Activated CD4-positive, alpha-beta T cell treated with anti-CD3 and anti-CD28 coated beads for 24 hours (primary cell): ENCODE measurements around the gene PCGF3.
"Not testable (repeated sequence)": the region's sequence is repeated elsewhere in the genome, so short reads cannot be mapped to it uniquely, and the experiment has no call there.

Source experiments
- DNase-seq, 2 donors: peaks; one replicate each; pipeline ENCODE4 v3.0.0-alpha.2; 2020; ENCODE audit warnings: low read depth in 2 of 2

The PCGF3 gene

DNA sequence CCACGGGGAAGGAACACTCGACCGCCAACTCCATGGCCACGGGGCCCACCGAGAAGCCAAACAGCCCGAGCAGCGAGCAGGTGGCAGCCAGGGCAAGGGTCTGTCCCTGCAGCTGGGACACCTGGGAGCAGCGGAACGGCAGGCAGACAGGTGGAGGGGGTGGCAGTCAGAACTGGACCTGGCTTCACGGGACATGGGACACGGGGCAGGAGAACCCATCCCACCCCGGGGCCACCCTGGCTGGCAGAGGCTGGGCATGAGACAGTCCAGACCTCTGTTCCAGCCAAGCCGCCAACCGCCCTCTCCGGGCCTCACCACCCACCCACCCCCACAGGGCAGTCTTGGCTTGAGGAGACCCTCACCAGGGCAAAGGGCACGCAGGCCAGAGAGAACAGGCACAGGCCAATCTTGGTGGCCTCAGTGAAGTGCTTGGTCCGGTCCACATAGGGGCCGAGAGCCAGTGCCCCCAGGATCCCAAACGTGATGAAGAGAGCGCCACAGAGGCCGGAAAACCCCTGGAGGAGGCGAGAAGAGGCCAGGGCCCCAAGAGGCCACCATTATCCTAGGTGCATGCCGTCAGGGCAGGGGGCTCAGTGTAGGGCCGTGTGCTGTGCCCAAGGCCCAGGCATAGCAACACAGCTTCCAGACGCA is 22.3 kb upstream of the PCGF3 start:
- no peak for DNase-seq

DNA sequence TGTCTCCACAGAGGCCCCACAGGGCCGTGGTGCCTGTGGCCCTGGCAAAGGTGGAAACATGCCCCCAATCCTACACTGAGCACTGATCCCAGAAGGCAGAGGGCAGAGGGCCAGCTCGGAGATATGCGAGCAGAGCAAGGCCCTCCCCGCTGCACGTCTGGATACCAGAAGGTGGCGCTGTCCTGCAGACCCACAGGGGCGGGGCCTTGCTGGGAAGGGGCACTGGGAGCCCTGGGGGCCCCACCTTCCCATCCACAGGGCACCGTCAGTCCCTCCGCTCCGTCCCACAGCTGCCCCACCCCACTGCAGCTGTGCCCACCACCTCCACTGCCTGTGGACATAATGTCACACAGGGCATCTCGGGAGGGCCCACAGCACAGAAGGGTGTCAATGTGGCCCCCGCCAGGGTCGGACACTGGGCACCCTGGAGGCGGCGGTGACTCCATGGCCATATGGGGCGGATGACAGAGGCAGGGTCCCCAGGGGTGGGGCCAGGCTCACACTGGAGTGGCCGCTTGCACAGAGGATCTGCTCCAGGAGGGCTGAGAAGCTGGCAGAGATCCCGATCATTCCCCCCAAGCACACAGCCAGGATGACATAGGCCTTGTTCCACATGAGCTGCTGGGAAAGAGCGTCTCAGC is 21.5 kb upstream of the PCGF3 start:
- DNase-seq, result no peak

DNA sequence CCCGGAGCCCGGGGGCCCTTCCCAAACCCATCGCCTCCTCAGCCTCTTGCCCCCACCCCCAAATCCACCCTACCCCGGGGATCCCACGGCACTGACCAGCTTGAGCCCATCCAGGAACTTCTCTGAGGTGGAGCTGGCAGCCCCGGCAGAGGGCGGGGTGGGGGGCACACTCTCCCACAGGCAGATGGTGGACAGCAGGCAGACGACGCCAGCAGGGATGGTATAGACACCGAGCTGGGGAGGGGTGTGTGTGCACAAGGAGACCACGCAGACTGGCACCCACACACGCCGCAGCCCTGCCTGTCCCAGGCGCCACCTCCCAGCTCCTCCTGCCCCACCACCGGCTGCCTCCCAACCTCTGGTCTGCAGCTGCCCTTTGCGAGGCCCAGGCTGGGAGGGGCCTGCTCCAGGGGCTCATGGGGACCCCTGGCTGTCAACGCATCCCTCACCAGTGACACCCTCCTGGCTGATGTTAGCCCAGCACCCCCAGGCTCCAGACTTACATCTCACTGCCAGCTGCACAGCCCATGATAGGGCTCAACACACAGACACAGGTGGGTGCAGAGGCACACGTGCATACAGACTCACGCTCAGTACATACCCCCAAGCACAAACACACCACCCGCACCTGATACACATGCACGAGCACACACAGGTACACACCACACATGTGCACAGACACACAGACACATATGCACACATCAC is 20.9 kb upstream of the PCGF3 start:
- DNase-seq, result no peak

DNA sequence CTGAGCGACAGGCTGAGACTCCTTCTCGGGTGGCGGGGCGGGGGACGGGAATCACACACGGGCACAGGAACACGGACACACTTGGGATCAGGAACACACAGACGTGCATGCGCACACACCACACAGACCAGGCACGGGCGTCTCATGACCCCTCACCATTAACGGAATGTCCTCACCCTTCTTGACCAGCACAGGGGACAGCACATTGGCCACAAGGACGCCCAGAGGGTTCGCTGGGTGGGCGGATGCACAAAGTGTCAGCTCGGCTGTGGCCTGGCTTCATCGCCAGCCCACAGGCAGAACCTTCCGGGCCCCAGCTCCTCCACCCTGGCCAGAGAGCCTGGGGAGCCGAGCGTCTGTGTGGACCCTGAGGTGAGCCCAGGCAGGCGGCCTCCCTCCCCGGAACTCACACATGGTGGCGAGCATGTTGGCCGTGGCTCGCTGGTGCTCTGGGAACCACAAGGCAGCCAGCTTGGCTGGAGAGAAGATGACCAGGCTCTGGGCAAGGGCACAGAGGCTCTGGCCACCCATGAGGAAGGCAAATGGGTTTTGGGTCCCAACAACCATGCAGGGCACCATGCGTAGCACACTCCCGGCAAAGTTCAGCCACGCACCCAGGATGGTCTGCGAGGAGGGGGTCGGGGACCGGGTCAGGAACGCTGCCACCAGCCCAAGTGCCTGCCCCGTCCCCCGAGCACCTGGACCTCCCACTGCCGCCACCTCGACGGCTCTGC is 19.8 kb upstream of the PCGF3 start:
- no peak for DNase-seq

DNA sequence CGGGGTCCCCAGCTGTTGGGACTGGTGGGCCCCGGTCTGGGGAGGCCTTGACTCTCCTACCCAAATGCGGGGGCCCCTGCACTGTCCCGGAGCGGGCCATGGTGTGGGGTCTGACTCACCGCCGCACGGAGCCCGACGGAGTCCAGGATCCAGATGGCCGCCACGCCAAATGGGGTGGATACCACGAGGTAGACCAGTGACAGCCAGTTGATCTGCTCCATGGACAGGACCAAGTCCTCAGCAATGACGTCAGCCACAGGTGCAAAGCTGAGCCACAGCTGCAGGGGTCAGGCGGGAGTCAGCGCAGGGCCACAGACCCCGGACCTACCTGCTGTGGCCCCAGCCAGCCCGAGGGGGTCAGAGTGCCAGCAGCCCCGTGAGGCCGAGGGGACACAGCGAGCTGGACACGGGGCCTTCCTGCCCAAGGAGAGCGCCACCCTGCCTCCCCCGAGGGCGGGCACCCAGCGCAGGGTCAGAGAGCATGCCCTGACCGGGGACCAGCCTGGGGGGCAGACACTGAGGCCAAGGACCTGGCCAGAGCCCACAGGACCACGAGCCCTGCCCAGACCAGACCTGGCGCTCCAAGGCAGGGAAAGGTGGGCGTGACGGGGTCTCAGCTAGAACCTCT is 19.1 kb upstream of the PCGF3 start:
- no peak for DNase-seq

DNA sequence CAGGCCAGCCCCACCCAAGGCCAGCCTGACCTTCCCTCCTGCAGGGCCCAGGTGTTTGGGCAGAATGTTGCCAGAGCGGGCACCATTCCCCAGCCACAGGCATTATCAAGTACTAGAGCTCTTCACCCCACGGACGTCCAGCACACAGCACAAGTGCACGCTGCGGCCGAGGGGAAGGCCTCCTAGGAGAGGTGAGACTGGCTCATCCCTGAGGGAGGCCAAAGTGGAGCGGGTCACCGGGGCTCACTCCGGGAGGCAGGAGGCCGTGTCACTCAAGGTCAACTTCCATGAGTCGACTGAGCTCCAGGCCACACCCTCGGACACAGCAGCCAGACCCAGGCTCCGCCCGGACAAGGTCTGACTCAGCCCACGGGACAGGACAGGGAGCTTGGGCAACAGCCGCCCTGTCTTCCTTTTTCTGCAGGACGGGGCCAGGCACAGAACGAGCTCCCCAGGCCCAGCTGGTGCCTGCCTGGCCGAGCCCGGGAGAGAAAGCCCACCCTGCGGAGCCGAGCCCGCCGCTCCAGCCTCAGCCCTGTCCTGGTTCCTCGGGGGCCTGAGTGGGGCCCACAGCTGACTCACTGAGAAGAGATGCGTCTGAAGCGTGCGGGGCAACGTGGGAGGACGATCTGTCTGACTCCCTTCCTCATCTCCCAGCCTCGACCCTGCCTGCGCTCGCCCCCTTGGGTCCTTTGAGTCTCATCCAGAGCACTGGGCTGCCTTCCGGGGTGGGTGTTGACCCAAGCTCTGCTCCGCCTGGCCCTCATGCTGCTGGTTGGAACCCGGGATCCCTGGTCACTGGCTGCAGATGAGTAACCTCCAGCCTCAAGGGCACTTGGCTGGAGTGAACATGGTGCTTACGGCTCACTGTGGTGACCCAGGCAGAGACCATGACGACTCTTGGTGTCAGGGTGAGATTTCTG is 18.3 kb upstream of the PCGF3 start:
- no peak for DNase-seq

DNA sequence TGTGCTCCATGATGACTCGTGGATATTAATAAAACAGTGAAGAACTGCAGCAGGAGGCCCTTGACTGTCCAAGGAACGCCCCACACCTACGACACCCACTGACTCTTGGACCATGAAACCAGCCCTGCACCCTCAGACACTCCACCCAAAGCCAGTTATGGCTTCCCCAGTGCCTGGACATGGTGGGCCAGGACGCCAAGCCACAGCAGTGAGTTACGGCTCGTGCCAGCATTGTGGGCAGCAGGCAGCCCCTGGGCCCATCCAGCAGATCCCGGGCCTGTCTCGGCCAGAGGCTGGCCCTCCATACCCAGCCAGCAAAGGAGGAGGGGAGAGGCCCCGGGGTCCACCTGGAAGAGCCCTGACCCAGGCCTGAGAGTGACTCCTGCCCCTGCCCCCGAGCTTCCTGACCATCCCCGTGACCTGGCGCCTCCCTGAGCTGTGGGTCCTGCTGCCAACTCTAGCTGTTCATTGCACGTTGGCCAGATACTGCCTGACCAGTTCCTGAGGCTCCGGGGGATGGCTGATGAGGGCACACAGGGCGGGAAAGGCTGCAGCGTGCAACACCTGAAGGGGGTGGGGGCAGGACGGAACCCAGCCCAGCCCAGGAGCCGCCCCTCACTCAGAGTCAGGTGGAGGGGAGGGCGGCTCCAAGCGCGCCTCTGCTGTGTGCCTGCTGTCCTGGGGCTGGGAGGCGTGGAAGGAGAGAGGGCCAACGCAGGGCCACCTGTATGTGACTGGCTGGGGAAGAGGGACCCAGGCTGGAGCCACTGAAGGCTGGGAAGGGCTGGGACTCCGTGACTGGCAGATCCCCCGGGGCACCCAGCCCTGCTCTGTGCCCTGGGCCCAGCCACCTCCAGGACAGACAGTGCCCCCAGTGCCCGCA is 17.4 kb upstream of the PCGF3 start:
- DNase-seq, result no peak

DNA sequence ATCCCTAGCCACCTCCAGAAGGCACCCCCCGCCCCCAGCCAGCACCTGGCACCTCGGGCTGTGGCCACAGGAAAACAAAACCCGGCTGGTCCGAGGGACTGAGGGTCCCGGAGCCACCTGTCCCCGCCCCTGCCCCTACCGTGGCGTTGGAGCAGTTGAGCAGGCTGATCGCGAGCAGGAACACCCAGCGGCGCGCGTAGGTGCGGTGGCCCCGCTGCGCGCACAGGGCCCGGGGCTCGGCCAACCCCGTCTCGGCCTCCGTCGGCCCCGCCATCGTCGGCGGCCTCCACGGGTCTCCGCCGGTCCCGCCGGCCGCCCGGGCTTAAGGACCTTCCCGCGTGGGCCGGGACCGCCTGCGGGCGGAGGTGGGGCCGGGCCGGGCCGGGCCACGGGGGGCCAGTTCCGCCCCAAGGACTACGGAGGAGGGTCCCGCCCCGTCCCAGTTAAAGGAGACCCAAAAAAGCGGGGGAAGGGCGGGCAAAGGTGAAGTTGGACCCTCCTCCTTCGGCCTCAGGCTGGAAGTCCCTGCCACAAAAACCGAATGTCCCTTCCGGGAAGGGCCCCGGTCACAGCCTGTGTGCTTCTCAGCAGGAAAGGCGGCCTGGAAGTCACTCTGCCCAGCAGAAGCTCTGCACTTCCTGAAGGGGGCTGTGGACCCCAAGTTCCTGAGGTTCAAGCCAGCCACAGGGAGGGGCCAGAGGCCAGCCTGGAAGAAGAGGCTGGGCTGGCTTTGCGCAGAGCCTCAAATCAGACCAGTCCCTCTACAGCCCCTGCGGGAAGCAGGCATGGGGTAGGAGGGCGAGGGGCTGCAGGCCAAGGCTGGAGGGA is 16.6 kb upstream of the PCGF3 start, which contains the start of gene SLC49A3:
Gene SLC49A3 (minus strand): TSS at position 298 of the 828 bp plus-strand sequence. CDS start 24 bp downstream, at position 274.
- no peak for DNase-seq

DNA sequence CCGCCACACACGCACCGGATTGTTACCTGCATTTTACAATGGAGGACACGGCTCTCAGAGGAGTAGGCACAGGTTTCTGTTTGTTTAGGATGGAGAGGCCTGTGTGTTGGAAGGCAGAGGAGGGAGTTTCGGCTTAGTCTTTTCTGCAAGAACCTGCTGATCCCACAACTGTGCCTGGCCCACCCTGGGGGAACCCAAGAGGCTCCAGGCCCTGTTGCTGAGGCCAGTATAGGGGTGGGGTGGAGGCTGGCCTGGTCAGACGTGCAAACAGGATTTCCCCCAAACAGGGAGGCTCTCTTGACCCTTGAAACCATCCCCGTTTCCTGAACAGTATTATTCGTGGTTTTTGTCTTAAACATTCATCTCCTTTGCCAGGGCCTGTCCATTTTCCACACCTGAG is 15.9 kb upstream of the PCGF3 start:
- no peak for DNase-seq

DNA sequence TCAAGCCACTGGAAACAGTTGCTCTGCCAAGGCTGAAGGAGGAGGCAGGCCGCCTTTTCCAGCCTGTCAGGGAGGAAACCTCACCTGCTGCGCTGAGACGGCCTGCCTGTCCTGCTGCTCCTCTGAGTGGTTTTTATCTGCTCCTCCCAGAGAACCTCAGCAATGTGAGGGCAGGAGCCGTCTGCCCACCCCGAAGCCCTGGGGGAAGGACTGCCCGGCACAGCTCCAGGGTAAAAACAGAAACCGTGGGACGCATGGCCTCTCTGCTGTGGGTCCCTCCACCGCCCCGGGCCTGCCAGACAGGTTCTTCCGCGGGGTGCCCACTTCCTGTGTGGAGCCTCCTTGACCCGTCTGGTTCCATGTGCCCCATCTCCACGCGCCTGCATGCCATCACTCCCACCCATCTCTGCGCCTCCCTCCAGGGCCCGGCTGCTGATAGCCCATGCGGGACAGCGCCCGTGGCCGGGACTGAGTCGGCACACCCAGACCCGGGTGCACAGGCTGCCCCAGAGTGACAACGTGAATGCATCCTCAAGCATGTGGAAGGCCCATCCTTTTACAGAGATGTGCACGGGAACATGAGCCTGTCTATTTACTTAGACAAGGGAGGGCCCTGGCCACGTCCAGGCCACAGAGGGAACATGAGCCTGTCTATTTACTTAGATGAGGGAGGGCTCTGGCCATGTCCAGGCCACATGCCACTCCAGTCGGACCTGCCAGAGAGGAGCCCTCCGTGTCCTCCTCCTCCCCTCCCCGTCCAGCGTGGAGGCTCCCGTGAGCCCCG is 12.7 kb upstream of the PCGF3 start:
- DNase-seq, result no peak

DNA sequence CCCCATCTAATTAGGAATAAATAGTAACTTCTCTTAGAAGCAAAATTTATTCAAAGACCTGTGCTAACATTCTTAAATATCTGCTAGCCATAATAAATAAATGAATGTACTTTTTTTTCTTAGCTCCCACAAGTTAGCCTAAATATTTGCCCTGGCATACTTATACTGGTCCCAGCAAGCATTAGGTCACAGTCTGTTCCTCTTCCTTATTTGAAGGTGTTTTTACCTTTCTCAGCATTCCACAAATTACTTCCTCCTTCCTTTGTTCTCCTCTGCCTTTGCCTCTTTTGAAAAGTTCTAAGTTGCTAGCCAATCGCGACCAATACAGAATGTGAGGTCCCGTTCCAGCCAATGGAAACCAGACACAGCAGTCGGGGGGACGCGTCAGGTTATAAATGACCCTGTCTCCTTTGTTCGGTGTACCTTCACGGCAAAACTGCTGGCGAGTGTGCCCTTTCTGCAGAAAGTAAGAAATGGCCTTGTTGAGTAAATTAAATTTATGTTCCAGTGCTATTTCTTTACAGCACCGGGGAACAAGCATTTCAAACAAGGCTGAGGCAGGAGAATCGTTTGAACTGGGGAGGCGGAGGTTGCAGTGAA is 11.2 kb upstream of the PCGF3 start:
- not testable (repeated sequence) for DNase-seq

DNA sequence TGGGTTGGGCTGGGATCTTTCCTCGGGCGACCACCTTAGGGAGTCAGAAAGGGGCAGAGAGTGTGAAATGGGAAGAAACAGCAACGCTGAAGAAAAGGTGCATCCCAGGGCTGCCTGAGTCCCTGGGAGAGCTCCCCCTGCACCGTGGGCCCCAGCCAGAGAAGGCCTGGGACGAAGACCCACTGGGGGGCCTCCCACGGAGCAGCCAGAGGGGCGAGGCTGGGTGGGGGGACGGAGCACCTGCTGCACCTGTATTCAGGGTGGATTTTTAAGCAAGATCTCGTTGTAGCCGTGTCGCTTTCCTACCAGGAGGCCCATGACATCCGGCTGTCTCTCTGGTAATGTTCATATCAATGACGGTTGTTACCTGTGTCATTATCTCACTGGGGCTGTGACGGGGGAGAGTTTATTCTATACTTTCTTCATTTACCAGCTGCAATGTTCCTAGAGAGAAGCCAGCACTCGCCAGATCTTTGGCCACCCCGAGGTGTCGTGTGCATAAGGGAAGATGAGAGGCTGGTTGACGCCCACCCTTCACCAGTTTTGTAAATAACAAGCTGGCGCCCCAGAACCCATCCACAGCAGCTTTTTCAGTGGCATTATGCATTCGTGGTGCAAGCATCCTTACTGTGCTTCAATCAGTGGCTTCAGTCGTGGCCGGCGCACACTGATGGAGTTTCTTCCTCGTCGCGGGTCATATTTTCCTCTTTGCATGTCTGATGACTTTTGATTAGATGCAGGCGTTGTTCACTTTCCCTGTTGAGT is 5.6 kb upstream of the PCGF3 start:
- no peak for DNase-seq

DNA sequence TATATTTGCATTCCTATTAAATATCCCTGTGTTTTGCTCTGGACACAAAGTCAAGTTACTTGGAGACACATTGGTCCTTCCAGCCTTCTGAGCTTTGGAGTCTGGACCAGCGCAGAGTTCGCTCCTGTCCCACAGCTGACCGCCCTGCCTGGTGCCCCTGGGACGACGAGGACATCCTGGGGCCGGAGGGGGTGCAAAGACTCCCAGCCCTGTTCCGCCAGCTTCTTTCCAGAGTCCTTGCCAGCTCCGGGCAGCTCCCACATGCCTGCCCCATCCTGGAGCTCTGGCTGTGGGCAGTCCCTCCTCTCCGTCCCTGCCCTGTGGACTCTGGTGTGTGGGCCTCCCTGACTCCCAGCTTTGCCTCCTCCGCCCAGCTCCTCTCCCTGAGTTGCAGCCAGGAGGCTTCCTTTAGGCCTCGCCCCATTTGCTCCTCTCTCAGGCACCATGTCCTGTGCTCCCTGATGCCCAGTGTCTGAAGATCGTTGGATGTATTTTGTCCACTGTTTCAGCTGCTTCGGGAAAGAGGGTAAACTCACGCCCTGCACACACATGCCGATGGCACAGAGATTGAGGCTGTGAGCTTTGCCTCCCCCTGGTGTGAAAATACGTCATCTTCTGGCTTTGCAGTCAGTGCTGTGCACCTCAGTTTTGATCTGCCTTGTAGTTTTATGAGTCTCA is 4.9 kb upstream of the PCGF3 start:
- no peak for DNase-seq

DNA sequence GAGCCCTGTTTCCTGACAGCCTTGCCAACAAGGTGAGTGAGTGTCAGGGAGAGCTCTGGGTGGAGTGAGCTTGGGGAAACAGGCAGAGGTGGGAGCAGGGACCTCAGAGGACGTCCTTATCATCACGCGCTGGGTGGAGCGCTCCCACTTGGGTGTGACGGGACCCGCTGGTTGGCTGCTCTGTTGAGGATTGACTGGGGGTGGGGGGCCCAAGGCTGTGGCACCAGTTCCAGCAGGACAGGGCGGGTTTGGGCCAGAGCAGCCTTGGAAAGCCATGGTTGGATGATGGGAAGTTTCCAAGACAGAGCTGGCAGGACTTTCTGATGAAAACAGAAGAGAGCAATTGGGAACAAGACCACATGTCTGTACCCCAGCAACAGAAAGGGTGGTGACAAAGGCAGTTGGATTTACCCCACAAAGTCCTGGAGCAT is 3.0 kb upstream of the PCGF3 start:
- DNase-seq, result no peak

DNA sequence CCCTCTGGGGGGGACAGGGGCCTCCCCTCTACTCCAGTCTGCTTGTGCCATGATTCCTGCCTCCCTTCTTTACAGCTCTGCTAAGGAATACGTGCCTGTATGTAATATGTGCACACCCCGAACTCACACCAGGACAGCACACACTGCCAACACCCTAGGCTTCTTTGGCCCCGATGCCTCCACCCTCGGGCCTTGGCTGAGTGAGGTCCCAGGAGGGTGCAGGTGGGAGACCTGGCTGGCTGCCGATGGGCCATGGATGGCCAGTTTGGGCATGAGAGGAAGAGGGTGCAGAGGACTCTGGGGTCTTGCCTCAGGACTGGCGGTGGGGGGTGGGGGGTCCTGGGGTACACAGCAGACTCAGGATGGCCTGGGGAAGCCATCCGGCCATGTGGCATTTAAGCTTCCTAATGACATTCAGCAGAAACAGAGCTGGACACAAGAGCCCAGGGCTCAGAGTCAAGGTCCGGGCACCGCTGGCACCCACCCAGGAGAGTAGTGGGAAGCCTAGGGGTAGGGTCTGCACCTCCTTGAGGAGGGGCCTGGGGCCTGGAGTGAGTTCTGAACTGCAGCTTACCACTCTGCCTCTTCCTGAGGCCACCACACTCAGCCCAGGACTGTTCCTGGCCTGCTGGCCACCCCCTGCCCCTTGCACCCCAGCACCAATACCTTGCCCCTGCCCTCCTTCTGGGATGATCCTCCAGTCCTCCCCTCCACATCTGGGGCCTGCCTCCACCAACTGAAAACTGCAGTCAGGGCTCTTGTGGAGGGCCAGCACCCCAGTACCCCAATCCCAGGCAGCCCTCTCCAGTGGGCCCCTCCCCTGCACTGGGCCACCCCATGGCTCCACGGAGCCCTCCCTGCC is 2.1 kb upstream of the PCGF3 start:
- no peak for DNase-seq
